DND-41 (cell line): Measurements from ENCODE around the gene S100A8.

Source experiments
- EZH2 ChIP-seq: IDR thresholded peaks from 3 replicates; pipeline ENCODE4 v1.6.1; 2012; ENCODE audit warnings: borderline replicate concordance, low read depth, mild to moderate bottlenecking, moderate library complexity, low read length, inconsistent platforms; ENCODE audit not compliant: severe bottlenecking
- TF ChIP-seq, protein P1 (sequence below): IDR thresholded peaks from 2 replicates; pipeline ENCODE4 v1.5.1; 2012; ENCODE audit warnings: borderline replicate concordance, low read length, moderate library complexity, mild to moderate bottlenecking; ENCODE audit not compliant: poor library complexity, severe bottlenecking; ENCODE audit errors: extremely low read depth

GRCh38 chr1:153415850-153416570 lies 25.1 kb upstream of the S100A8 start, which contains the start of gene S100A7A:
- TF ChIP-seq, protein P1, sequence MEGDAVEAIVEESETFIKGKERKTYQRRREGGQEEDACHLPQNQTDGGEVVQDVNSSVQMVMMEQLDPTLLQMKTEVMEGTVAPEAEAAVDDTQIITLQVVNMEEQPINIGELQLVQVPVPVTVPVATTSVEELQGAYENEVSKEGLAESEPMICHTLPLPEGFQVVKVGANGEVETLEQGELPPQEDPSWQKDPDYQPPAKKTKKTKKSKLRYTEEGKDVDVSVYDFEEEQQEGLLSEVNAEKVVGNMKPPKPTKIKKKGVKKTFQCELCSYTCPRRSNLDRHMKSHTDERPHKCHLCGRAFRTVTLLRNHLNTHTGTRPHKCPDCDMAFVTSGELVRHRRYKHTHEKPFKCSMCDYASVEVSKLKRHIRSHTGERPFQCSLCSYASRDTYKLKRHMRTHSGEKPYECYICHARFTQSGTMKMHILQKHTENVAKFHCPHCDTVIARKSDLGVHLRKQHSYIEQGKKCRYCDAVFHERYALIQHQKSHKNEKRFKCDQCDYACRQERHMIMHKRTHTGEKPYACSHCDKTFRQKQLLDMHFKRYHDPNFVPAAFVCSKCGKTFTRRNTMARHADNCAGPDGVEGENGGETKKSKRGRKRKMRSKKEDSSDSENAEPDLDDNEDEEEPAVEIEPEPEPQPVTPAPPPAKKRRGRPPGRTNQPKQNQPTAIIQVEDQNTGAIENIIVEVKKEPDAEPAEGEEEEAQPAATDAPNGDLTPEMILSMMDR: no peak
- TF ChIP-seq EZH2: no peak
